Endothelial cell of umbilical vein (primary cell): ENCODE results near the gene STYK1. TPM values are rescaled to one million over a fixed set of nuclear protein-coding genes. Genes with fewer than 3 reads are reported as not detected.
A peak's percentile ranks its signal among the peaks of the same experiment; 100 is the strongest.

Source experiments
- Bru-seq: library from RNA; stranded (reverse); fragments of 400-500 nt; gene quantifications from one replicate; lab custom pipeline; 2021; lab: Mats Ljungman, UMichigan
- BruChase-seq, 2 experiments: library from RNA; stranded (reverse); fragments of 400-500 nt; gene quantifications; one replicate each; lab custom pipeline; 2021; lab: Mats Ljungman, UMichigan
- BruUV-seq: library from RNA; stranded (reverse); fragments of 400-500 nt; replicated peaks from 2 replicates; lab custom pipeline; 2021; lab: Mats Ljungman, UMichigan
- CTCF ChIA-PET: fragments of 300-600, 350-600 bp; sonication (Branson Sonifier 250); formaldehyde crosslinking; loops from one replicate; lab custom pipeline; 2021; ENCODE audit warnings: antibody characterized with exemption, inconsistent platforms; lab: Charles Lee
- POLR2A ChIA-PET: fragments of 300-600, 350-600 bp; sonication (Branson Sonifier 250); formaldehyde crosslinking; loops from one replicate; lab custom pipeline; 2021; ENCODE audit warnings: antibody characterized with exemption, inconsistent platforms; lab: Charles Lee
- DNase-seq: peaks from one replicate; pipeline ENCODE4 v3.0.0-alpha.2; 2011; ENCODE audit warnings: low read depth, low spot score
- FAIRE-seq: peaks from 2 replicates; lab custom pipeline; 2011; peaks lifted over from hg19 to GRCh38; lab: Jason Lieb, UNC
- H2AFZ ChIP-seq: 2 replicates; pipeline ENCODE4 v1.6.0; 2012; ENCODE audit warnings: low read depth, low read length, control low read depth, inconsistent platforms
- H3K27ac ChIP-seq: 2 replicates; pipeline ENCODE4 v1.5.1; 2011; ENCODE audit warnings: low read depth, mild to moderate bottlenecking, control low read depth, low read length, moderate library complexity; ENCODE audit not compliant: insufficient read depth
- H3K27me3 ChIP-seq, 2 experiments: 2 replicates each; pipeline versions ENCODE4 v1.6.0 to v1.6.1; 2011; ENCODE audit warnings: low read length in 2 of 2, mixed read lengths in 1 of 2; ENCODE audit not compliant: control insufficient read depth in 2 of 2, insufficient read depth in 2 of 2
- H3K36me3 ChIP-seq, 2 experiments: 2 replicates in 1 of 2; 3 replicates in 1 of 2; pipeline ENCODE4 v1.5.1; 2011; ENCODE audit warnings: low read length in 2 of 2, mild to moderate bottlenecking in 1 of 2, moderate library complexity in 1 of 2; ENCODE audit not compliant: control insufficient read depth in 2 of 2, insufficient read depth in 2 of 2; ENCODE audit errors: extremely low read depth in 1 of 2
- H3K4me1 ChIP-seq: 3 replicates; pipeline ENCODE4 v1.5.1; 2011; ENCODE audit warnings: mild to moderate bottlenecking, low read length; ENCODE audit not compliant: control insufficient read depth, insufficient read depth; ENCODE audit errors: extremely low read depth
- H3K4me2 ChIP-seq: 2 replicates; pipeline ENCODE4 v1.6.1; 2011; ENCODE audit warnings: low read length, control low read depth, mixed read lengths; ENCODE audit not compliant: insufficient read depth
- H3K4me3 ChIP-seq, 3 experiments: fragments of 200-600 bp in 1 of 3; sonication (generic), shearing (Covaris generic) in 1 of 3; replicated peaks in 1 of 3; 2 replicates each; pipeline ENCODE4 v1.5.1; 2011 to 2016; ENCODE audit warnings: control low read depth in 3 of 3, low read length in 3 of 3, mild to moderate bottlenecking in 2 of 3, inconsistent platforms in 1 of 3, low read depth in 1 of 3, moderate library complexity in 1 of 3; ENCODE audit not compliant: insufficient read depth in 1 of 3
- H3K79me2 ChIP-seq: 2 replicates; pipeline ENCODE4 v1.6.0; 2012; ENCODE audit warnings: low read length, inconsistent platforms; ENCODE audit not compliant: control insufficient read depth, insufficient read depth
- H3K9ac ChIP-seq: replicated peaks from 2 replicates; pipeline ENCODE3; 2011; ENCODE audit warnings: low read length, control low read depth; ENCODE audit not compliant: insufficient read depth; ENCODE audit errors: extremely low read depth
- H3K9me1 ChIP-seq: replicated peaks from 3 replicates; pipeline ENCODE4 v1.6.0; 2011; ENCODE audit warnings: mild to moderate bottlenecking, low read length; ENCODE audit not compliant: control insufficient read depth, insufficient read depth; ENCODE audit errors: extremely low read depth
- H3K9me3 ChIP-seq: replicated peaks from 2 replicates; pipeline ENCODE4 v1.5.1; 2012; ENCODE audit warnings: low read length, inconsistent platforms; ENCODE audit not compliant: control insufficient read depth, insufficient read depth
- H4K20me1 ChIP-seq: replicated peaks from 2 replicates; pipeline ENCODE3; 2011; ENCODE audit warnings: mild to moderate bottlenecking, low read length; ENCODE audit not compliant: control insufficient read depth, insufficient read depth; ENCODE audit errors: extremely low read depth
- CTCF ChIP-seq, 2 donors: IDR thresholded peaks; 1 replicate in 1 of 2; 2 replicates in 1 of 2; pipeline ENCODE4 v1.5.1; 2011; ENCODE audit warnings: low read length in 2 of 2, mild to moderate bottlenecking in 2 of 2, moderate library complexity in 2 of 2, control low read depth in 1 of 2, inconsistent platforms in 1 of 2, low read depth in 1 of 2; ENCODE audit not compliant: insufficient read depth in 1 of 2; ENCODE audit errors: extremely low read depth in 1 of 2
- EZH2 ChIP-seq: IDR thresholded peaks from 2 replicates; pipeline ENCODE4 v1.6.1; 2012; ENCODE audit warnings: borderline replicate concordance, low read depth, mild to moderate bottlenecking, moderate library complexity, low read length, inconsistent platforms; ENCODE audit not compliant: severe bottlenecking
- FOS ChIP-seq: IDR thresholded peaks from 2 replicates; pipeline ENCODE4 v1.6.1; 2011; ENCODE audit warnings: mild to moderate bottlenecking, low read length, moderate library complexity, borderline replicate concordance; ENCODE audit not compliant: insufficient read depth
- GATA2 ChIP-seq: IDR thresholded peaks from 2 replicates; pipeline ENCODE4 v1.7.0; 2011; ENCODE audit warnings: low read depth, mild to moderate bottlenecking, moderate library complexity, mixed read lengths, low read length; ENCODE audit not compliant: insufficient read length, insufficient read depth
- JUN ChIP-seq: IDR thresholded peaks from 2 replicates; pipeline ENCODE4 v1.6.1; 2011; ENCODE audit warnings: borderline replicate concordance, low read depth; ENCODE audit not compliant: insufficient read length, insufficient read depth
- MAX ChIP-seq: IDR thresholded peaks from 2 replicates; pipeline ENCODE4 v1.6.1; 2011; ENCODE audit not compliant: insufficient read depth, insufficient read length
- MYC ChIP-seq: IDR thresholded peaks from one replicate; pipeline ENCODE4 v1.6.1; 2011; ENCODE audit warnings: mild to moderate bottlenecking, low read depth, low read length
- POLR2A ChIP-seq: IDR thresholded peaks from 2 replicates; pipeline ENCODE4 v1.6.1; 2012; ENCODE audit warnings: low read depth, mild to moderate bottlenecking, control low read depth, low read length
- POLR2AphosphoS5 ChIP-seq: IDR thresholded peaks from 2 replicates; pipeline ENCODE4 v1.6.1; 2012; ENCODE audit warnings: low read depth, mild to moderate bottlenecking, control low read depth, low read length, moderate library complexity; ENCODE audit not compliant: insufficient read depth
- dilution Hi-C: fragments of 300-500 bp; cut with MboI; formaldehyde crosslinking; loops from one replicate; pipeline ENCODE4 v1.15.0; 2019; ENCODE audit warnings: low sequenced_read_pairs; ENCODE audit not compliant: extremely low pct_ligation_motif_present
- intact Hi-C: fragments of 100-400 bp; cut with micrococcal nuclease; formaldehyde crosslinking; loops from one replicate; pipeline ENCODE4 v1.10.0; 2022
- long read RNA-seq: library from polyadenylated mRNA; stranded (forward); transcript quantifications from one replicate; pipeline ENCODE4 v2.0.0, GENCODE V29; 2021
- polyA minus RNA-seq, 3 experiments: library from RNA; depleted of rRNA, polyadenylated mRNA; stranded (reverse); fragments of >200 nt; gene quantifications; 1 replicate in 1 of 3; 2 replicates in 2 of 3; pipeline ENCODE4 v1.2.3, GENCODE V29; 2011
- polyA plus RNA-seq, 4 experiments: library from polyadenylated mRNA; depleted of rRNA in 3 of 4; stranded (reverse) in 3 of 4; unstranded in 1 of 4; fragments of >200 nt; gene quantifications; 2 replicates each; pipeline versions ENCODE4 v1.2.1 to v1.2.3, GENCODE V29; 2011 to 2012; ENCODE audit warnings: missing spikeins in 1 of 4
- total RNA-seq: library from RNA; stranded (reverse); gene quantifications from 2 replicates; pipeline ENCODE4 v1.2.3, GENCODE V29; 2021

STYK1 gene
- total RNA-seq (14.6 and 15.2 TPM in 2 replicates), polyA plus RNA-seq (6.0 and 7.7 TPM in 2 replicates), polyA minus RNA-seq (31.6 and 37.7 TPM in 2 replicates), Bru-seq, nascent RNA (percentile 86 among the genes with signal in this experiment), BruChase-seq, experiment 1, labeled RNA remaining after a 6-hour chase (percentile 65 among the genes with signal in this experiment), BruChase-seq, experiment 2, labeled RNA remaining after a 2-hour chase (percentile 87 among the genes with signal in this experiment)
- polyA plus RNA-seq (2011; cell fraction: cytosol; rRNA removed): 8.9 and 10.0 TPM in 2 replicates
- polyA plus RNA-seq (2011; cell fraction: nucleus; rRNA removed): 24.1 and 25.8 TPM in 2 replicates
- 13.7 and 18.0 TPM in 2 replicates for polyA plus RNA-seq (2012)
- 3.6 TPM for polyA minus RNA-seq (2011; cell fraction: cytosol; rRNA and poly(A)+ RNA removed)
- polyA minus RNA-seq (2011; cell fraction: nucleus; rRNA and poly(A)+ RNA removed): 12.6 and 24.4 TPM in 2 replicates
- long read RNA-seq, transcript STYK1-201 (11 exons, 2,995 nt): major isoform, 5 of 19 reads
- long read RNA-seq, partial matches to known transcripts: 4 of 19 reads
- long read RNA-seq, other reads (novel, unspliced or antisense): 10 of 19 reads

- no peaks in the 10 kb centered on the region for H3K9me3 ChIP-seq
- dilution Hi-C loops (no loop called here), intact Hi-C loops (loop anchor here (1.0 to 5.0 kb wide), 11 partner anchors 33 to 642 kb away; partner anchors contain the start of genes CLEC9A, GABARAPL1 and MAGOHB)
- H3K4me3 ChIP-seq: peak within 1 kb of the TSS; percentile 49 to 82 (median 69)
- DNase-seq (peak; percentile 75), FAIRE-seq (peak; percentile 86)
- peak within 1 kb of the TSS; percentile 49 for H3K27ac ChIP-seq
- POLR2A ChIA-PET: no interaction called here
- H3K79me2 ChIP-seq: peaks cover 28% of the 10 kb centered on the region
- H3K4me2 ChIP-seq: peak within 1 kb of the TSS; percentile 91
- peak within 1 kb of the TSS; percentile 58 for H2AFZ ChIP-seq
- H3K27me3 ChIP-seq: no peaks in the 10 kb centered on the region
- TF ChIP-seq POLR2AphosphoS5 (peak; percentile 62), EZH2 (no peak), FOS (peak; percentile 46), MAX (no peak), JUN (no peak), GATA2 (peak; percentile 53), CTCF (IDR thresholded peaks at IDR 0.05; ENCODE audit: extremely low read depth in 1 of 2, insufficient read depth in 1 of 2, low read depth in 1 of 2, low read length in 2 of 2) (peak; percentile 92 to 95), MYC (no peak), POLR2A (no peak)
- no peaks in the 10 kb centered on the region for H4K20me1 ChIP-seq
- H3K4me1 ChIP-seq: peaks cover 22% of the 10 kb centered on the region
- BruUV-seq: no TSS peak
- H3K9ac ChIP-seq: peak within 1 kb of the TSS; percentile 36
- H3K36me3 ChIP-seq: no peaks in the 10 kb centered on the region
- H3K9me1 ChIP-seq: no peaks in the 10 kb centered on the region
- CTCF ChIA-PET: interaction anchor here (0.6 to 1.4 kb wide), 4 partner anchors 31 to 521 kb away, joined by 3 to 4 read pairs (median 3); no protein-coding TSS in a partner anchor
Measured at GRCh38 chr12:10673659-10674384, at the start of gene STYK1. STYK1 (minus strand) TSS chr12:10674052; CDS start chr12:10634618, 39,434 bp downstream.
